B cell (primary cell): ENCODE data around the gene ERRFI1. TPM values are rescaled to one million over a fixed set of nuclear protein-coding genes. Genes with fewer than 3 reads are reported as not detected.

Experiments used
- ATAC-seq: fragments of 200-7000 bp; cut with Tn5 transposase; one replicate; pipeline ENCODE4 v1.10.0; 2021; ENCODE audit warnings: low read depth, mild to moderate bottlenecking, moderate number of reproducible peaks, moderate library complexity
- CTCF ChIA-PET: fragments of 350-600 bp; sonication (Branson Sonifier 250); formaldehyde crosslinking; loops from one replicate; lab custom pipeline; 2021; ENCODE audit warnings: antibody characterized with exemption, inconsistent platforms; lab: Charles Lee
- POLR2A ChIA-PET: fragments of 350-600 bp; sonication (Branson Sonifier 250); formaldehyde crosslinking; loops from one replicate; lab custom pipeline; 2021; ENCODE audit warnings: antibody characterized with exemption; lab: Charles Lee
- DNase-seq: peaks from one replicate; pipeline ENCODE4 v3.0.0; 2013
- H2AFZ ChIP-seq: 2 replicates; pipeline ENCODE4 v1.6.1; 2012; ENCODE audit warnings: mild to moderate bottlenecking, low read depth, low read length; ENCODE audit not compliant: insufficient read depth, poor library complexity, severe bottlenecking
- H3K27ac ChIP-seq, 2 donors: 1 replicate in 1 of 2; 2 replicates in 1 of 2; pipeline ENCODE4 v1.5.1; 2012 to 2013; ENCODE audit warnings: low read length in 2 of 2, mild to moderate bottlenecking in 2 of 2, moderate library complexity in 1 of 2
- H3K27me3 ChIP-seq, 4 experiments: fragments of 200-600 bp in 1 of 4; sonication (generic) in 1 of 4; replicated peaks in 1 of 4; 1 replicate in 2 of 4; 2 replicates in 2 of 4; pipeline versions ENCODE4 v1.6.1 to v1.7.0; 2013 to 2016; ENCODE audit warnings: low read length in 3 of 4, mild to moderate bottlenecking in 2 of 4, mixed read lengths in 1 of 4, moderate library complexity in 1 of 4; ENCODE audit not compliant: insufficient read depth in 4 of 4, control insufficient read depth in 3 of 4; ENCODE audit errors: control extremely low read depth in 1 of 4
- H3K36me3 ChIP-seq, 2 experiments: replicated peaks in 1 of 2; 1 replicate in 1 of 2; 2 replicates in 1 of 2; pipeline versions ENCODE4 v1.6.1 to v1.7.1; 2013; ENCODE audit warnings: low read length in 1 of 2; ENCODE audit not compliant: insufficient read depth in 2 of 2, control insufficient read depth in 1 of 2; ENCODE audit errors: control extremely low read depth in 1 of 2, extremely low read depth in 1 of 2
- H3K4me1 ChIP-seq, 2 donors: fragments of 200-600 bp in 1 of 2; sonication (generic) in 1 of 2; 1 replicate in 1 of 2; 2 replicates in 1 of 2; pipeline versions ENCODE4 v1.5.1 to v1.6.1; 2013 to 2017; ENCODE audit warnings: low read length in 2 of 2; ENCODE audit not compliant: control insufficient read depth in 2 of 2, insufficient read depth in 2 of 2
- H3K4me2 ChIP-seq: replicated peaks from 2 replicates; pipeline ENCODE3; 2012; ENCODE audit warnings: mild to moderate bottlenecking, low read depth, low read length; ENCODE audit not compliant: poor library complexity, severe bottlenecking
- H3K4me3 ChIP-seq, 5 experiments: fragments of 200-600 bp in 1 of 5; sonication (generic) in 1 of 5; 1 replicate in 3 of 5; 2 replicates in 2 of 5; pipeline versions ENCODE4 v1.5.1 to v1.7.0; 2011 to 2016; ENCODE audit warnings: low read length in 4 of 5, mild to moderate bottlenecking in 4 of 5, low read depth in 2 of 5, control low read depth in 1 of 5, moderate library complexity in 1 of 5; ENCODE audit not compliant: insufficient read depth in 1 of 5; ENCODE audit errors: control extremely low read depth in 1 of 5, extremely low read depth in 1 of 5
- H3K79me2 ChIP-seq: fragments of 200-600 bp; sonication (generic); one replicate; pipeline ENCODE4 v1.6.0; 2016; ENCODE audit warnings: low read length; ENCODE audit not compliant: control insufficient read depth, insufficient read depth
- H3K9ac ChIP-seq: fragments of 200-600 bp; sonication (generic); 2 replicates; pipeline ENCODE4 v1.6.1; 2017; ENCODE audit warnings: mild to moderate bottlenecking, low read length, moderate library complexity
- H3K9me3 ChIP-seq, 3 donors: one replicate each; pipeline versions ENCODE4 v1.6.1 to v1.7.1; 2013; ENCODE audit warnings: low read length in 2 of 3; ENCODE audit not compliant: control insufficient read depth in 2 of 3, insufficient read depth in 1 of 3; ENCODE audit errors: control extremely low read depth in 1 of 3
- H4K20me1 ChIP-seq: 2 replicates; pipeline ENCODE4 v1.6.0; 2012; ENCODE audit warnings: mild to moderate bottlenecking, low read length; ENCODE audit not compliant: insufficient read depth, control insufficient read depth, poor library complexity, severe bottlenecking
- H3K27ac Mint-ChIP-seq: one replicate; pipeline ENCODE4 v1.8.0; 2021; ENCODE audit warnings: mixed read lengths
- H3K27me3 Mint-ChIP-seq: one replicate; pipeline ENCODE4 v1.8.0; 2021; ENCODE audit warnings: mixed read lengths
- H3K4me1 Mint-ChIP-seq: one replicate; pipeline ENCODE4 v1.8.0; 2021; ENCODE audit warnings: mixed read lengths
- H3K4me3 Mint-ChIP-seq: one replicate; pipeline ENCODE4 v1.8.0; 2021; ENCODE audit warnings: mixed read lengths
- H3K9me3 Mint-ChIP-seq: one replicate; pipeline ENCODE4 v1.8.0; 2022; ENCODE audit warnings: mixed read lengths; ENCODE audit not compliant: insufficient read depth
- EZH2 ChIP-seq: IDR thresholded peaks from 2 replicates; pipeline ENCODE4 v1.6.1; 2012; ENCODE audit warnings: borderline replicate concordance, low read depth, mild to moderate bottlenecking, moderate library complexity, low read length; ENCODE audit not compliant: insufficient read depth, poor library complexity, severe bottlenecking
- WGBS: methylation state at CpG from one replicate; pipeline ENCODE4 v1.1.5; 2013; ENCODE audit warnings: missing lambda C conversion rate; ENCODE audit not compliant: insufficient coverage; 5-methylcytosine and 5-hydroxymethylcytosine counted together
- intact Hi-C: fragments of 100-400 bp; cut with micrococcal nuclease; formaldehyde crosslinking; loops from one replicate; pipeline ENCODE4 v1.10.0; 2022
- polyA plus RNA-seq: library from polyadenylated mRNA; depleted of rRNA; stranded (reverse); fragments of >200 nt; gene quantifications from 2 replicates; pipeline ENCODE4 v1.2.3, GENCODE V29; 2012
- total RNA-seq, 2 donors: library from RNA; stranded (reverse); fragments of 120-200 nt in 1 of 2; gene quantifications; 1 replicate in 1 of 2; 2 replicates in 1 of 2; pipeline versions ENCODE4 v1.2.3 to v1.2.4, GENCODE V29; 2013 to 2022
- TF ChIP-seq, protein P1 (sequence below): fragments of 200-600 bp; IDR thresholded peaks from one replicate; pipeline ENCODE4 v1.8.0; 2022; ENCODE audit warnings: antibody characterized with exemption, mild to moderate bottlenecking

ERRFI1 gene
- total and polyA plus RNA-seq, 2 donors (not counting 1 experiment from before 2014, with no cell fraction given): 1.5 to 2.0 TPM

DNA sequence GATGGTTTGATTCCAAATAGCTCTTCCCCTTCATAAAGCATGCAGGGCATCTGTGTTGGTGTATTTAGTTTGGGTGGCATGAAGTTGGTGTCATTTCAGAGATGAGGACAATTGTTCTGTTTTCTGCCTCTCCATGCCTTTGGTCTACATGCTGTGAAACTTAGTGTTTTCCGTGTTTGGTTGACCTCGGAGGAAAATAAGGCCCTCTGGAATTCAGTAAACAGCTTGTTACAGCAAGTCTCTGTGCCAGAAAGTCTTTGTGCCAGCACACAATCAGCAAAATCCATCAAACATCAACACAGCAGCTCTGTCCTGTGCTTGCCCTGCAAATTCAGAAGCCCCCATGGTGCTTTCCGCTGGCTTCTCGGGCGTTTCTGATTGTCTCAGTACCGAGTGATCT, 55.1 kb downstream of the ERRFI1 start:
- H3K4me3 Mint-ChIP-seq: no peak overlapping the region
- DNase-seq: no peak
- WGBS: 100% methylated on average over 6 of the region's 6 CpGs
- Histone ChIP-seq H3K9me3 (no peaks in the 10 kb centered on the region), H3K4me1 (no peaks in the 10 kb centered on the region), H4K20me1 (peaks cover 37% of the 10 kb centered on the region), H3K4me3 (no peak overlapping the region), H3K27me3 (no peaks in the 10 kb centered on the region), H2AFZ (no peak overlapping the region), H3K4me2 (no peak overlapping the region), H3K79me2 (peaks cover 56% of the 10 kb centered on the region), H3K27ac (no peak overlapping the region), H3K36me3 (peaks cover 9 to 61% of the 10 kb centered on the region in 2 experiments), H3K9ac (no peak overlapping the region)
- no peak for ATAC-seq
- H3K27ac Mint-ChIP-seq: no peak overlapping the region
- H3K27me3 Mint-ChIP-seq: no peaks in the 10 kb centered on the region
- peaks cover 9% of the 10 kb centered on the region for H3K4me1 Mint-ChIP-seq
- H3K9me3 Mint-ChIP-seq: no peaks in the 10 kb centered on the region
- intact Hi-C loops: no loop called here
- ChIA-PET POLR2A (no interaction called here), CTCF (no interaction called here)
- TF ChIP-seq, protein P1, sequence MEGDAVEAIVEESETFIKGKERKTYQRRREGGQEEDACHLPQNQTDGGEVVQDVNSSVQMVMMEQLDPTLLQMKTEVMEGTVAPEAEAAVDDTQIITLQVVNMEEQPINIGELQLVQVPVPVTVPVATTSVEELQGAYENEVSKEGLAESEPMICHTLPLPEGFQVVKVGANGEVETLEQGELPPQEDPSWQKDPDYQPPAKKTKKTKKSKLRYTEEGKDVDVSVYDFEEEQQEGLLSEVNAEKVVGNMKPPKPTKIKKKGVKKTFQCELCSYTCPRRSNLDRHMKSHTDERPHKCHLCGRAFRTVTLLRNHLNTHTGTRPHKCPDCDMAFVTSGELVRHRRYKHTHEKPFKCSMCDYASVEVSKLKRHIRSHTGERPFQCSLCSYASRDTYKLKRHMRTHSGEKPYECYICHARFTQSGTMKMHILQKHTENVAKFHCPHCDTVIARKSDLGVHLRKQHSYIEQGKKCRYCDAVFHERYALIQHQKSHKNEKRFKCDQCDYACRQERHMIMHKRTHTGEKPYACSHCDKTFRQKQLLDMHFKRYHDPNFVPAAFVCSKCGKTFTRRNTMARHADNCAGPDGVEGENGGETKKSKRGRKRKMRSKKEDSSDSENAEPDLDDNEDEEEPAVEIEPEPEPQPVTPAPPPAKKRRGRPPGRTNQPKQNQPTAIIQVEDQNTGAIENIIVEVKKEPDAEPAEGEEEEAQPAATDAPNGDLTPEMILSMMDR: no peak
- TF ChIP-seq EZH2: no peak

GRCh38 chr1:7970246-7970645, 55.9 kb downstream of the ERRFI1 start:
- no peak overlapping the region for H2AFZ ChIP-seq
- H3K79me2 ChIP-seq: peaks cover 63% of the 10 kb centered on the region
- H3K27ac ChIP-seq: no peak overlapping the region
- TF ChIP-seq, protein P1: no peak
- no peak for TF ChIP-seq EZH2
- no peak overlapping the region for H3K4me3 Mint-ChIP-seq
- H3K9ac ChIP-seq: no peak overlapping the region
- H3K4me1 ChIP-seq: no peaks in the 10 kb centered on the region
- no peaks in the 10 kb centered on the region for H3K27me3 Mint-ChIP-seq
- no peak for DNase-seq
- ChIA-PET CTCF (no interaction called here), POLR2A (no interaction called here)
- peaks cover 45% of the 10 kb centered on the region for H4K20me1 ChIP-seq
- no peaks in the 10 kb centered on the region for H3K9me3 ChIP-seq
- H3K27me3 ChIP-seq: no peaks in the 10 kb centered on the region
- H3K9me3 Mint-ChIP-seq: no peaks in the 10 kb centered on the region
- no peak overlapping the region for H3K27ac Mint-ChIP-seq
- intact Hi-C loops: no loop called here
- no peak overlapping the region for H3K4me3 ChIP-seq
- no peak for ATAC-seq
- WGBS: 33% methylated on average over 2 of the region's 2 CpGs
- H3K4me2 ChIP-seq: no peak overlapping the region
- H3K36me3 ChIP-seq: peaks cover 11 to 62% of the 10 kb centered on the region in 2 experiments
- peaks cover 13% of the 10 kb centered on the region for H3K4me1 Mint-ChIP-seq
